Tibial nerve (tissue), 4 donors: ENCODE results near the gene PUSL1. TPM values are rescaled to one million over a fixed set of nuclear protein-coding genes. Genes with fewer than 3 reads are reported as not detected.
A peak's percentile ranks its signal among the peaks of the same experiment; 100 is the strongest.

Experiments used
- DNase-seq, 2 donors: peaks; one replicate each; pipeline ENCODE4 v3.0.0-alpha.2; 2019; ENCODE audit warnings: low spot score in 2 of 2
- H3K27ac ChIP-seq, 4 donors: fragments of 200-600 bp; sonication (generic) in 3 of 4; one replicate each; pipeline ENCODE4 v1.5.1; 2017 to 2019; ENCODE audit warnings: mild to moderate bottlenecking in 1 of 4
- H3K27me3 ChIP-seq, 2 donors: fragments of 200-600 bp; sonication (generic) in 1 of 2; one replicate each; pipeline versions ENCODE4 v1.5.1 to v1.6.0; 2017 to 2019
- H3K36me3 ChIP-seq, 3 donors: fragments of 200-600 bp; sonication (generic); one replicate each; pipeline ENCODE4 v1.5.1; 2018 to 2019
- H3K4me1 ChIP-seq, 4 donors: fragments of 200-600 bp; sonication (generic) in 3 of 4; one replicate each; pipeline ENCODE4 v1.5.1; 2017 to 2019
- H3K4me3 ChIP-seq, 4 donors: fragments of 200-600 bp; sonication (generic) in 3 of 4; one replicate each; pipeline ENCODE4 v1.5.1; 2017 to 2019; ENCODE audit warnings: mild to moderate bottlenecking in 1 of 4, moderate library complexity in 1 of 4
- H3K9me3 ChIP-seq, 4 donors: fragments of 200-600 bp; sonication (generic) in 3 of 4; one replicate each; pipeline ENCODE4 v1.5.1; 2017 to 2019
- EP300 ChIP-seq, 2 donors: sonication (generic); formaldehyde crosslinking; IDR thresholded peaks; one replicate each; pipeline ENCODE4 v1.6.1; 2017; ENCODE audit warnings: antibody characterized with exemption in 2 of 2, mild to moderate bottlenecking in 1 of 2
- POLR2A ChIP-seq, 2 donors: fragments of 450-650 bp; IDR thresholded peaks; one replicate each; pipeline ENCODE4 v1.6.1; 2017; ENCODE audit warnings: antibody characterized with exemption in 2 of 2, mild to moderate bottlenecking in 2 of 2, moderate library complexity in 2 of 2
- WGBS, 2 donors: methylation state at CpG; one replicate each; pipeline ENCODE4 v1.1.5; 2018; 5-methylcytosine and 5-hydroxymethylcytosine counted together
- total RNA-seq, 4 donors: library from RNA; depleted of rRNA; stranded (reverse); fragments of >200 nt; gene quantifications; one replicate each; pipeline ENCODE4 v1.1.0, GENCODE V29; 2016
- TF ChIP-seq, protein P1 (sequence below), 5 experiments: fragments of 200-600 bp in 3 of 5; fragments of 450-650 bp in 2 of 5; sonication (generic) in 3 of 5; IDR thresholded peaks; one replicate each; pipeline ENCODE4 v1.5.1; 2016 to 2019; ENCODE audit warnings: antibody characterized with exemption in 5 of 5, mild to moderate bottlenecking in 3 of 5, moderate library complexity in 2 of 5

PUSL1 gene
- total RNA-seq, 4 donors from 2014 or later: 17.5 to 22.2 (median 19.7) TPM

DNA sequence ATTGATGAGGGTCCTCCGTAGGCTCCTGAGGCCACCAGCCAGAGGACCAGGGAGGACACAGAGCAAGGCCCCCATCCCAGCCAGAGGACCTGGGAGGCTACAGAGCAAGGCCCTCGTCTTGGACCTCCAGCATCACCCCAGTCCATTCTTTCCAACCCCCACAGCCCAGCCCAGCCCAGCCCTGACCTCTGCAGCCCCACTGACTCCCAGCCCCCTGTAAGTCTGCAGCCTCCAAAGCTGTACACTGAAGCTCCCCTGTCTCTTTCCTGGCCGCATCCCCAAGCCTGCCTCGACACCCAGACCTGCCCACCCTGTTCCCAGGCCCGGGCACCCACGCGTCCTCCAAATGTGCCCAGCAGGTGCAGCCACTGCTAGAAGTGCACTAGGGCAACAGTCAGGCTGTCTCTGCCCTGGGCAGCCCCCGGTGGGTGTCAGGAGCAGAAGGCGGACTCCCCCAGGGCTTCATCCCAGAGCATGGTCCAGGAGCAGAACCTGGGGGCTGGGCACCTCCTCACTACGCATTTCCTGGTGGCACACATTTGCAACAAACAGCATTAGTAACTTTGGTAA lies 38.7 kb downstream of the PUSL1 start:
- peak overlapping the region; percentile 69 to 86 (median 76) for H3K4me3 ChIP-seq
- peak overlapping the region; percentile 20 to 91 (median 82) for H3K27ac ChIP-seq
- H3K9me3 ChIP-seq: no peaks in the 10 kb centered on the region
- TF ChIP-seq POLR2A (IDR thresholded peaks at IDR 0.05): no peak
- TF ChIP-seq, protein P1, sequence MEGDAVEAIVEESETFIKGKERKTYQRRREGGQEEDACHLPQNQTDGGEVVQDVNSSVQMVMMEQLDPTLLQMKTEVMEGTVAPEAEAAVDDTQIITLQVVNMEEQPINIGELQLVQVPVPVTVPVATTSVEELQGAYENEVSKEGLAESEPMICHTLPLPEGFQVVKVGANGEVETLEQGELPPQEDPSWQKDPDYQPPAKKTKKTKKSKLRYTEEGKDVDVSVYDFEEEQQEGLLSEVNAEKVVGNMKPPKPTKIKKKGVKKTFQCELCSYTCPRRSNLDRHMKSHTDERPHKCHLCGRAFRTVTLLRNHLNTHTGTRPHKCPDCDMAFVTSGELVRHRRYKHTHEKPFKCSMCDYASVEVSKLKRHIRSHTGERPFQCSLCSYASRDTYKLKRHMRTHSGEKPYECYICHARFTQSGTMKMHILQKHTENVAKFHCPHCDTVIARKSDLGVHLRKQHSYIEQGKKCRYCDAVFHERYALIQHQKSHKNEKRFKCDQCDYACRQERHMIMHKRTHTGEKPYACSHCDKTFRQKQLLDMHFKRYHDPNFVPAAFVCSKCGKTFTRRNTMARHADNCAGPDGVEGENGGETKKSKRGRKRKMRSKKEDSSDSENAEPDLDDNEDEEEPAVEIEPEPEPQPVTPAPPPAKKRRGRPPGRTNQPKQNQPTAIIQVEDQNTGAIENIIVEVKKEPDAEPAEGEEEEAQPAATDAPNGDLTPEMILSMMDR (IDR thresholded peaks at IDR 0.05): no peak
- peaks cover 0 to 73% (median 52%) of the 10 kb centered on the region in 4 donors for H3K4me1 ChIP-seq
- no peaks in the 10 kb centered on the region for H3K27me3 ChIP-seq
- DNase-seq: no peak
- 59 to 67% methylated on average over 6 to 10 of the region's 10 CpGs for WGBS, 2 donors
- H3K36me3 ChIP-seq: peaks cover 0 to 2% (median 0%) of the 10 kb centered on the region in 3 donors

DNA sequence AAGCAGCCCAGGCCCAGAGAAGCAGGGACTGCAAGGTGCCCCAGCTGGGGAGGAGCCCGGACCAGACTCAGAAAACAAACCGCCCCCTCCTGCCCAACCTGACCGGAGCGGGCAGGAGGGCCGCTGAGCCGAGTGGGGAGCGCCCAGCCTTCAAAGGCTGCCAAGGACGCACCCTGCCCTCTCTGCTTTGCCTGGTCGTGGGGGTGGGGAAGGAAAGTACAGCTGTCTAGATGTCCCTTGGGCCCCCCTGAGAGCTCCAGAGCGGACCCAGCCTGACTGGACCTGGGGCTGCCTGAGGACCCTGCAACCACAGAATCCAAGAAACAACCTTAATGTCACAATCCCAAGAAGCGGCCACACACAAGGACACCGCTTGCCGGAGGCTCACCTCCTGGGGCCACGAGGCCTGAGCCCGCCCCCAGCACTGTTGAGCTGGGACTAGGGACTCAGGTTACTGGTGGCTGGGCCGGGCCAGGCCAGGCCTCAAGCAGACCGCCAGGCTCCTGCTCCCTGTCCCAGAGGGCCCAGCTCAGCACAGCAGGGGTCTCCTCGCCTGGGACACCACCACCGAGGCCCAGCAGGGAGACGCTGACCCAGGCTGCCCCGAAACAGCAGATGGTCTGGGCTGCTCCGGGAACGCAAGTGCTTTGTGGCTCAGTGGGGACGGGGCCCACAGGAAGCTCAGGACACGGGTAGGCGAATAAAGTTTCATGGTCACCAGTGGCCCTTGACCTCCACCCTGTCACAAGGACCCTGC lies 39.4 kb downstream of the PUSL1 start:
- peaks cover 0 to 3% (median 0%) of the 10 kb centered on the region in 3 donors for H3K36me3 ChIP-seq
- no peaks in the 10 kb centered on the region for H3K9me3 ChIP-seq
- no peaks in the 10 kb centered on the region for H3K27me3 ChIP-seq
- H3K27ac ChIP-seq: peak overlapping the region; percentile 79 to 91 (median 82)
- peaks cover 0 to 73% (median 58%) of the 10 kb centered on the region in 4 donors for H3K4me1 ChIP-seq
- 17 to 21% methylated on average over 18 to 26 of the region's 26 CpGs for WGBS, 2 donors
- peak overlapping the region; percentile 69 to 86 (median 76) for H3K4me3 ChIP-seq
- peak in 1 of 2 donors; percentile 16 for TF ChIP-seq POLR2A (IDR thresholded peaks at IDR 0.05)
- no peak for TF ChIP-seq EP300 (IDR thresholded peaks at IDR 0.05)
- DNase-seq: no peak

DNA sequence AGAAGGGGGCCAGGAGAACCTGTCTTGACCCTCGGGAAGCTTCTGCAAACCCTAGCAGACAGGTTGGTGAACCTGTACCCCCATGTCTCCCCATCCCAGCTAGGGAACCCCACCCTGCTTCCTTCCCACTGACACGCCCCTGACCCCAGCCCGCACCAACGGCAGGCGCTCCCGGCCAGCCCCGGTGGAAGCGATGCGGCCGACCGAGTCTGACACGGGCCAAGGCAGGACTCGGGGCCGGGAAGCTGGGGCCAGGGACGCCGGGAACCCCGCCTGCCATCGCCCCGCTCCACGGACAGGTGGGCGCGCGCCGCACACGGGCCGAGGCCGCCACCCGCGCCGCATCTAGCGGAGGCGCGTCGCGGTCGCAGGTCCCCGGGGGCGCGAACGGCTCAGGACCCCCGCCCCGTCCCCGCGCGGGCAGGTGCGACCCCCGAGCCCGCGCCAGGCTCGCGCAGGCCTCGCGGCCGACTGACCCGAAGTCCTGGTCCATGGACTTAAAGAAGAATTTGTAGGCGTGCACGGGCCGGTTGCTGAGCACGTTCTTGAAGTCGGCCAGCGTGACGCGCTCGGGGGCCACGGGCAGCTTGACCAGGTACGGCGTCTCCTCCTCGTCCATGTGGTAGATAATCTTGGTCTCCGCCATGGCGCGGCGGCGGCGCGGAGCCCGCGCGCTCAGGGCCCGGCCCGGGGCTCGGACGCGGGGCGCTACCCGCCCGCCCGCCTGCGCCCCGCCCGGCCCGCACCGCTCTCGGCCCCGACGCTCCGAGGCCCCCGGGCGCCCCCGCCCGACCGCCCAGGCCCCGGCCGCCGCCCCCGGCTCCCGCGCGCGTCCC lies 40.2 kb downstream of the PUSL1 start:
- DNase-seq: no peak
- Histone ChIP-seq H3K4me3 (peak overlapping the region; percentile 69 to 86 (median 76)), H3K4me1 (peaks cover 0 to 73% (median 65%) of the 10 kb centered on the region in 4 donors), H3K27me3 (no peaks in the 10 kb centered on the region), H3K36me3 (peaks cover 0 to 11% (median 0%) of the 10 kb centered on the region in 3 donors), H3K27ac (peak overlapping the region; percentile 79 to 91 (median 82)), H3K9me3 (no peaks in the 10 kb centered on the region)
- 0% methylated on average over 1 to 8 of the region's 109 CpGs for WGBS, 2 donors
- TF ChIP-seq POLR2A (IDR thresholded peaks at IDR 0.05) (no peak), EP300 (IDR thresholded peaks at IDR 0.05) (no peak)
- TF ChIP-seq, protein P1 (IDR thresholded peaks at IDR 0.05): no peak

DNA sequence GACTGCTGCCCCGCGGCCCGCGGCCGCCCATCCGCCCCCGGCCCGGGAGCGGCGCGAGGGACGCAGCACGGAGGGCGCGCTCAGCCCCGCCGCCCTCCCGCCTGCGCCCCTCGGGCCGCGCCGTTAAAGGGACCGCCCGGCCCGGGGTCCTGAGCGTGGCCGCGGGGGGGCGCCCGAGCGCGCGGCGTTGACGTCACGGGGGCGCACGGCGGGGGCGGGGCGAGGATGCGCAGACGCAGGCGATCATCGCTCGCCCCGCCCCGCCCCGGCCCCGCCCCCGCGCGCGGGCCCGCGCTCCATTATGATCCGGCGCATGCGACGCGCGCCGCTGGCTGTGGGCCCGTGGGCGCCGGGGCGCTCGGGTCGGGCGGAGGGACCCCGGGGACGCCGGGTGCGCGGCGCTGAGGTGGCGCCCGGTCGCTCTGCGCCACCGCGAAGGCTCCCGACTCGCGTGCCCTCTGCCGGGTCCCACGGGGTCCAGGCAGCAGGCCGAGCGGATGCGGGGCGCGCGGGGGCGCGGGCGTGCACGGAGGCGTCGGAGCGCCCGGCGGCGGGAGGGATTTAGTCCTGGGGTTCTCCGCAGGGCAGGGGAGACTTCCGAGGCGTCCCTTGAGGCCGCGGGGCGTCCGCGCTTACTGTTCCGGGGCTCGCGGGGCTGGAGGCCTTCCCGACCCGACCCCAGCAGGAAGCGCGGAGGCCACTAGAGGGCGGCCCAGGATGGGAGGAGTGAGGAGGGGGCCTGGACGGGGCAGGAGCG lies 41.0 kb downstream of the PUSL1 start, which contains the start of gene DVL1:
DVL1 (minus strand) TSS at position 163 of the 757 bp plus-strand sequence. CDS start 353 bp downstream, outside the sequence.
- Histone ChIP-seq H3K9me3 (no peaks in the 10 kb centered on the region), H3K27ac (peak within 1 kb of the TSS; percentile 85 to 96 (median 90)), H3K27me3 (no peaks in the 10 kb centered on the region), H3K4me3 (peak within 1 kb of the TSS; percentile 73 to 88 (median 83)), H3K36me3 (peaks cover 0 to 19% (median 0%) of the 10 kb centered on the region in 3 donors), H3K4me1 (peaks cover 0 to 73% (median 66%) of the 10 kb centered on the region in 4 donors)
- WGBS, 2 donors: 0% methylated on average over 40 of the region's 122 CpGs; no CpG with 5 or more reads in 1 of the 2 donors
- DNase-seq: peak in 1 of 2 donors; percentile 43
- TF ChIP-seq EP300 (IDR thresholded peaks at IDR 0.05) (no peak), POLR2A (IDR thresholded peaks at IDR 0.05) (peak; percentile 6 to 63)
- TF ChIP-seq, protein P1 (IDR thresholded peaks at IDR 0.05): peak; percentile 44 to 84 (median 54)
